Lung (tissue), 12 donors: ENCODE data around the gene LRTM2. TPM values are rescaled to one million over a fixed set of nuclear protein-coding genes. Genes with fewer than 3 reads are reported as not detected.

ENCODE experiments used
- ATAC-seq: fragments of 200-7000 bp; cut with Tn5 transposase; one replicate; pipeline ENCODE4 v1.9.1; 2020; ENCODE audit warnings: moderate number of reproducible peaks; ENCODE audit not compliant: insufficient read depth, low FRiP score
- DNase-seq, 3 donors: peaks; one replicate each; pipeline ENCODE4 v3.0.0-alpha.2; 2013 to 2017
- H3K27ac ChIP-seq, 2 donors: one replicate each; pipeline ENCODE4 v1.5.1; 2013; ENCODE audit warnings: mild to moderate bottlenecking in 2 of 2, moderate library complexity in 2 of 2, control low read depth in 1 of 2, inconsistent platforms in 1 of 2, low read depth in 1 of 2, low read length in 1 of 2
- H3K27me3 ChIP-seq, 3 donors: one replicate each; pipeline ENCODE4 v1.5.1; 2013; ENCODE audit warnings: low read length in 2 of 3; ENCODE audit not compliant: control insufficient read depth in 3 of 3, insufficient read depth in 3 of 3
- H3K36me3 ChIP-seq, 4 donors: one replicate each; pipeline ENCODE4 v1.5.1; 2013; ENCODE audit warnings: low read length in 4 of 4, mild to moderate bottlenecking in 1 of 4, moderate library complexity in 1 of 4; ENCODE audit not compliant: control insufficient read depth in 4 of 4, insufficient read depth in 4 of 4
- H3K4me1 ChIP-seq, 5 donors: one replicate each; pipeline ENCODE4 v1.5.1; 2013; ENCODE audit warnings: low read length in 5 of 5, mild to moderate bottlenecking in 2 of 5, moderate library complexity in 1 of 5; ENCODE audit not compliant: control insufficient read depth in 5 of 5, insufficient read depth in 5 of 5
- H3K4me3 ChIP-seq: one replicate; pipeline ENCODE4 v1.5.1; 2013; ENCODE audit warnings: mild to moderate bottlenecking, control low read depth, moderate library complexity
- H3K9ac ChIP-seq, 2 donors: one replicate each; pipeline ENCODE4 v1.5.1; 2013; ENCODE audit warnings: low read length in 2 of 2, control low read depth in 1 of 2; ENCODE audit not compliant: insufficient read depth in 1 of 2
- H3K9me3 ChIP-seq, 4 donors: one replicate each; pipeline ENCODE4 v1.5.1; 2013; ENCODE audit warnings: low read length in 3 of 4, mild to moderate bottlenecking in 1 of 4, moderate library complexity in 1 of 4; ENCODE audit not compliant: control insufficient read depth in 4 of 4, insufficient read depth in 3 of 4
- WGBS, 2 donors: extraction: QIAGEN DNeasy Blood & Tissue Kit; methylation state at CpG; one replicate each; pipeline ENCODE4 v1.1.7; 2013; 5-methylcytosine and 5-hydroxymethylcytosine counted together
- polyA plus RNA-seq, 2 donors: library from polyadenylated mRNA; stranded (reverse); fragments of 200-250 nt; gene quantifications; one replicate each; pipeline ENCODE4 v1.2.1, GENCODE V29; 2013
- total RNA-seq, 2 donors: library from RNA; depleted of rRNA in 1 of 2; stranded (reverse); fragments of >200 nt in 1 of 2; gene quantifications; one replicate each; pipeline ENCODE4 v1.2.1, GENCODE V29; 2014 to 2021
- TF ChIP-seq, protein P1 (sequence below): IDR thresholded peaks from 2 replicates; pipeline ENCODE4 v1.5.1; 2012; ENCODE audit warnings: mild to moderate bottlenecking; ENCODE audit errors: control extremely low read depth, extremely low read depth
- donor health status: control.
- donor health status: control.
- donor health status: Bipolar disorder and iron deficiency.
- donor health status: healthy.
- donor health status: DM: yes; HTN: yes; CAD: no.

The LRTM2 gene
- total and polyA plus RNA-seq, 4 donors = 0.01 to 0.06 TPM; not detected in 2

DNA sequence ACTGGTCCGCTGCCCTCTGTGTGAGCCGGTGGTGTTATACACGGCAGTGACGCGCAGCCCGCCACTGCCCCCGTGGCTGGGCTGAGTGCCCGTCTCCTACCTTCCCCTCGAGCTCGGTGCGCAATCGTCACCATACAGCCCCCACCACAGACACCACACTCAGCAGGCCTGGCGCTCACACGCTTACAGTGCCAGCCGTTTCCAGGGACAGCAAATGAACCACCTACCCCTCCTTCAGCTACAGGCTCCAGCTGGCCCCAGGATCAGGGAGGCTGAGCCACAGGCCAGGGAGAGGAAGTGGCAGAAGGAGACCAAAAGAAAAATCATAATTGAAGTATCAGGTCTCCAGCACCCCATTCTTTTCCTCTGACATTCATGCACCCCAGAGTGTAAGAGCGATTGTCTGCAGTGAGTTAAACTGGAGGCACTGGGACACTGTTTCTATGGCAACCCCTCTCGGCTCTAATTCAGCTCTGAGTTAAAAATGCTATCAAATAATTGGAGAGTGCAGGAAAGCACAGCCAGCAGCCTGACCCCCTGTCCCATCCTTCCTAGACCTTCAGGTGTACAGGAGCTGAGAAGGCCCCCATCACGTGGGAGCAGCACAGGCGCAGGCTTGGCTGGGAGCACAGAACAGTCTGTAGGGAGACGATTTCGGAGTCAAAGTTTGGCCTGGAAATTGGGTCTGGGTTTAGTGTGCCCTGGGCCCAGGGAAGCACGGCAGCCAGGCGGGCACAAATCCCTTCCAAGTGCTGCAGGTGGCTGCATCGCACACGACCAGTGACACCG, 18.0 kb downstream of the LRTM2 start:
- Histone ChIP-seq H3K27ac (no peak overlapping the region), H3K9me3 (peaks cover 0 to 6% (median 0%) of the 10 kb centered on the region in 4 donors), H3K9ac (no peak overlapping the region), H3K27me3 (peaks cover 0 to 3% (median 0%) of the 10 kb centered on the region in 3 donors), H3K4me3 (no peak overlapping the region), H3K36me3 (no peaks in the 10 kb centered on the region), H3K4me1 (no peaks in the 10 kb centered on the region)
- no peak for ATAC-seq
- no peak for DNase-seq
- TF ChIP-seq, protein P1, sequence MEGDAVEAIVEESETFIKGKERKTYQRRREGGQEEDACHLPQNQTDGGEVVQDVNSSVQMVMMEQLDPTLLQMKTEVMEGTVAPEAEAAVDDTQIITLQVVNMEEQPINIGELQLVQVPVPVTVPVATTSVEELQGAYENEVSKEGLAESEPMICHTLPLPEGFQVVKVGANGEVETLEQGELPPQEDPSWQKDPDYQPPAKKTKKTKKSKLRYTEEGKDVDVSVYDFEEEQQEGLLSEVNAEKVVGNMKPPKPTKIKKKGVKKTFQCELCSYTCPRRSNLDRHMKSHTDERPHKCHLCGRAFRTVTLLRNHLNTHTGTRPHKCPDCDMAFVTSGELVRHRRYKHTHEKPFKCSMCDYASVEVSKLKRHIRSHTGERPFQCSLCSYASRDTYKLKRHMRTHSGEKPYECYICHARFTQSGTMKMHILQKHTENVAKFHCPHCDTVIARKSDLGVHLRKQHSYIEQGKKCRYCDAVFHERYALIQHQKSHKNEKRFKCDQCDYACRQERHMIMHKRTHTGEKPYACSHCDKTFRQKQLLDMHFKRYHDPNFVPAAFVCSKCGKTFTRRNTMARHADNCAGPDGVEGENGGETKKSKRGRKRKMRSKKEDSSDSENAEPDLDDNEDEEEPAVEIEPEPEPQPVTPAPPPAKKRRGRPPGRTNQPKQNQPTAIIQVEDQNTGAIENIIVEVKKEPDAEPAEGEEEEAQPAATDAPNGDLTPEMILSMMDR = no peak
- 80 to 81% methylated on average over 26 of the region's 26 CpGs for WGBS, 2 donors

DNA sequence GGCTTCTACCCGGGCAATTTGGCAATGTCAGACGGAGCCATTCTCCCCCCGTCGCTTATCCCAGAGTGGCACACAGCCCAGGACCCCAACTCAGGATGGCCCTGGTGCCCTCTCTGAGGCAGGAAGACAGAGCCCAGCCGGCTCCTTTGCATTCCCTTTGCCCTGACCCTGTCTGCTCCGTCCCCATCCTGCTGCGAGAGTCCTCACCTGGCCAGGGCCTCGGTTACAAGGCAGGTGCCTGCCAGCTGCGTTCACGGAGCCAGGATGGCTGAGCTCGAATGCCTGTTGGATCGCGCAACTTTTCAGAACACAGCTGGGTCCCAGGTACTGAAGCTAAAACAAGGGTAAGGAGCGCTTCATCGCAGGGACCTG, 18.6 kb downstream of the LRTM2 start:
- Histone ChIP-seq H3K9me3 (peaks cover 0 to 5% (median 0%) of the 10 kb centered on the region in 4 donors), H3K4me1 (no peaks in the 10 kb centered on the region), H3K27ac (no peak overlapping the region), H3K36me3 (no peaks in the 10 kb centered on the region), H3K4me3 (no peak overlapping the region), H3K27me3 (peaks cover 0 to 2% (median under 1%) of the 10 kb centered on the region in 3 donors), H3K9ac (no peak overlapping the region)
- DNase-seq (no peak), ATAC-seq (no peak)
- 87 to 96% methylated on average over 15 of the region's 15 CpGs for WGBS, 2 donors
- TF ChIP-seq, protein P1 = no peak

DNA sequence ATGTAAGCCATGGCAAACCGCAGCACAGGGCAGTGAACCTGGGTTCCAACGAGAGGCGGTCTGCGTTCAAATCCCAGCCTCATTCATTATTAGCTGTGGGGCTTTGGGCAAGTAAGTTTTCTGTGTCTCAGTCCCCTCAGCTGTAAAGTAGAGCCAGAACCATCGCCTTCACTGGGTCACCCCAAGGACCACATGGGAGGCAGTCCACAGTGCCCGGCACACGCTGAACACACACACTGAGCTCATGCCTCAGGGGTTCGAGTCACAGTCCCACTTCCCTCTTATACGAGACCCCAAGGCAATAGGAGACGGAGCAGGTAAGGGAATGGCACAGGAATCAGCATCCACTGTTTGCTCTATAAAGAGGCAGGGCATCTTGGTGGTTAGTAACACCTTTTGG, 19.1 kb downstream of the LRTM2 start:
- no peak for DNase-seq
- ATAC-seq = no peak
- Histone ChIP-seq H3K36me3 (no peaks in the 10 kb centered on the region), H3K9ac (no peak overlapping the region), H3K4me3 (no peak overlapping the region), H3K9me3 (peaks cover 0 to 5% (median 0%) of the 10 kb centered on the region in 4 donors), H3K4me1 (no peaks in the 10 kb centered on the region), H3K27ac (no peak overlapping the region), H3K27me3 (peaks cover 0 to 5% (median 2%) of the 10 kb centered on the region in 3 donors)
- 89 to 95% methylated on average over 10 of the region's 10 CpGs for WGBS, 2 donors
- TF ChIP-seq, protein P1 = no peak
